ENCODE data around the gene PRR14. TPM values are rescaled to one million over a fixed set of nuclear protein-coding genes. Genes with fewer than 3 reads are reported as not detected.

PRR14 gene
- total and polyA plus RNA-seq, 10 of the 15 experiments (the other 5 are each of a cell fraction or from before 2014, with no cell fraction given) = 2.5 to 66.8 (median 19.2) TPM

- TF ChIP-seq CUX1 (IDR thresholded peaks at IDR 0.05; ENCODE audit: insufficient replicate concordance, low read depth, low read length) (no peak), ZNF384 (IDR thresholded peaks at IDR 0.05; ENCODE audit: borderline replicate concordance, low read depth, low read length) (no peak), NR2C2 (IDR thresholded peaks at IDR 0.05; ENCODE audit: borderline replicate concordance, control insufficient read depth, insufficient read length, low read depth) (no peak), ZNF207 (IDR thresholded peaks at IDR 0.05; ENCODE audit: borderline replicate concordance) (peak; percentile 68; the same call in 1 of the 2 replicates), BMI1 (IDR thresholded peaks at IDR 0.05; ENCODE audit: borderline replicate concordance) (no peak), SIX5 (IDR thresholded peaks at IDR 0.05; ENCODE audit: low read depth, low read length, severe bottlenecking) (peak; percentile 5), NBN (IDR thresholded peaks at IDR 0.05) (peak; percentile 98), IRF5 (IDR thresholded peaks at IDR 0.05; ENCODE audit: borderline replicate concordance) (peak; percentile 9; the same call in 1 of the 2 replicates), TARDBP (IDR thresholded peaks at IDR 0.05; ENCODE audit: borderline replicate concordance) (no peak), TCF3 (IDR thresholded peaks at IDR 0.05; ENCODE audit: borderline replicate concordance, insufficient read depth, low read depth, low read length) (peak; percentile 26; the same call in 1 of the 2 replicates), E2F4 (IDR thresholded peaks at IDR 0.05; ENCODE audit: low read depth, low read length) (0 out of 2 replicates have a peak, but pooled peaks have one; percentile 28), RAD21 (IDR thresholded peaks at IDR 0.05; ENCODE audit: insufficient read depth, low read depth, low read length) (peak; percentile 35; the same call in 1 of the 2 replicates), SREBF1 (IDR thresholded peaks at IDR 0.05; ENCODE audit: low read length) (no peak), TAF1 (IDR thresholded peaks at IDR 0.05; ENCODE audit: borderline replicate concordance, low read depth, low read length) (peak; percentile 70; the same call in 1 of the 2 replicates), SIN3A (IDR thresholded peaks at IDR 0.05; ENCODE audit: low read depth, low read length) (peak; percentile 67; the same call in 1 of the 2 replicates), CREM (IDR thresholded peaks at IDR 0.05; ENCODE audit: low read depth) (peak; percentile 65), RELA (IDR thresholded peaks at IDR 0.05; ENCODE audit: borderline replicate concordance, partially characterized antibody) (peak; percentile 80), CEBPB (IDR thresholded peaks at IDR 0.05; ENCODE audit: borderline replicate concordance in 1 of 2, low read depth in 2 of 2, low read length in 2 of 2) (0 out of 4 replicates have a peak, but pooled peaks of 1 of the 2 experiments have one; percentile 14), CBX3 (IDR thresholded peaks at IDR 0.05; ENCODE audit: borderline replicate concordance, low read depth) (no peak)
These were observed 7.3 kb downstream of the PRR14 start, which contains the start of gene FBRS (continued) for GRCh38 chr16:30657866-30658730.
